Measurements from ENCODE around the gene PSMA8. TPM values are rescaled to one million over a fixed set of nuclear protein-coding genes. Genes with fewer than 3 reads are reported as not detected.
"Not testable (repeated sequence)": the region's sequence is repeated elsewhere in the genome, so short reads cannot be mapped to it uniquely, and the experiment has no call there.

Gene PSMA8
- total and polyA plus RNA-seq, 2 donors, result 0.66 to 0.84 TPM

DNA sequence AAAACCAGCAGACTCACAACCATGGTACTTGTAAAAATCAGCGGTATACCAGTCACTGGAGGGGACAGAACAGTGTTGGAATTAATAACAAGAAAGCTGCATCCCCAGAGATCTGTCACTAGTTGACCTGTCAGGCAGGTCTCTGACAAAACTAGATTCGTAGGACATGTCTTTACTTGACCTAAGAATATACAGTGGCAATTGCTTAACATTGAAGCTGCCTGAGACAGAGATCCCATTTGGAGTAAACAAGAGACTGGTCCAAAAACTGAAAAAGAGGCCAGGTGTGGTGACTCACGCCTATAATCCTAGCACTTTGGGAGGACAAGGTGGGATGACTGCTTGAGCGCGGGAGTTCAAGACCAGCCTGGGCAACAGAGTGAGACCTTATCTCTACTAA lies 36.1 kb upstream of the PSMA8 start:
- Histone ChIP-seq H3K9me3 (ENCODE audit: control insufficient read depth in 2 of 2, insufficient read depth in 1 of 2, low read length in 1 of 2) (peaks cover 0 to 3% of the 10 kb centered on the region in 2 donors), H3K4me1 (ENCODE audit: control insufficient read depth in 2 of 2, insufficient read depth in 2 of 2, low read length in 2 of 2) (no peaks in the 10 kb centered on the region), H3K36me3 (ENCODE audit: control insufficient read depth in 2 of 2, insufficient read depth in 2 of 2, low read length in 1 of 2) (no peaks in the 10 kb centered on the region), H3K27ac (ENCODE audit: low read depth in 1 of 2, low read length in 1 of 2) (no peak overlapping the region), H3K4me3 (ENCODE audit: low read length in 2 of 2) (no peak overlapping the region), H3K27me3 (ENCODE audit: control insufficient read depth in 2 of 2, insufficient read depth in 1 of 2, low read length in 1 of 2) (no peaks in the 10 kb centered on the region)
- WGBS, result 98% methylated on average over 5 of the region's 5 CpGs
- DNase-seq (ENCODE audit: low read depth in 6 of 9, low spot score in 9 of 9), result no peak

DNA sequence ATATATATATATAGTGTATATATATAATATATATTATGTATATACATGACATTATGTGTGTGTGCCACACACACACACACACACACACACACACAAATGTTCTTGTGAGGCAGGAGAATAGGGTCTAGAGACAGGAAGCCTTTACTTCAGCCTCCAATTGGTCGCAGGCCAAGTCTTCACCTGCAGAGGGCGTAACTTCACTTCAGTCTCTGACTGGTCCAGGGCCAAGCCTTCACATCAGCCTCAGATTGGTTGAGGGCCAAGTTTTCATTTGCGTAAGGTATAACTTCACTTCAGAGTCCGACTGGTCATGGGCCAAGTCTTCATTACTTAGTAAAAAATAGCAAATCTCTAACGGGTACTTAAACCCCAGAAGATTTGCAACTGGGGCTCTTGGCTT lies 30.1 kb upstream of the PSMA8 start:
- no peak overlapping the region for H3K4me3 ChIP-seq (ENCODE audit: low read length in 2 of 2)
- H3K27me3 ChIP-seq (ENCODE audit: control insufficient read depth in 2 of 2, insufficient read depth in 1 of 2, low read length in 1 of 2), result no peaks in the 10 kb centered on the region
- no peaks in the 10 kb centered on the region for H3K36me3 ChIP-seq (ENCODE audit: control insufficient read depth in 2 of 2, insufficient read depth in 2 of 2, low read length in 1 of 2)
- WGBS, result 86% methylated on average over 5 of the region's 5 CpGs
- peak in 2 of 9 donors; percentile 14 to 32 for DNase-seq (ENCODE audit: low read depth in 6 of 9, low spot score in 9 of 9)
- H3K4me1 ChIP-seq (ENCODE audit: control insufficient read depth in 2 of 2, insufficient read depth in 2 of 2, low read length in 2 of 2), result no peaks in the 10 kb centered on the region
- no peak overlapping the region for H3K27ac ChIP-seq (ENCODE audit: low read depth in 1 of 2, low read length in 1 of 2)
- H3K9me3 ChIP-seq (ENCODE audit: control insufficient read depth in 2 of 2, insufficient read depth in 1 of 2, low read length in 1 of 2), result no peaks in the 10 kb centered on the region

DNA sequence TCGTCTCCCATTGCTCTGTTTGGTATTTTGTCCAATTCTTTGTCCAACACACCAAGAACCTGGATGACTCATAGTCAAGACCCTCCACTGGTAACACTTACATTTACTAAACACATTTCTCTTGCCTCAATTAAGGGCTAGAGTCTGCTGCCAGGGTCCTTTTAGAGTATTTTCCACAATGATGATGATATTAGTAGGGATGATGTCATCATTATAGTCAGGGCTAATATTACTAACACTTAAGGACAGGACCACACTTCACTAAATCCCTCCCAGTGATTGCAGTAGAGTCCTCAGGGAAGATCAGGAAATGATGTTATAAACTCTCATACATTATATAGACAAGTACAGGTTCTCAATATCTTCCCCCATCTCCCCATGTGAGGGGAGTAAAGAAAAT lies 29.6 kb upstream of the PSMA8 start:
- DNase-seq (ENCODE audit: low read depth in 6 of 9, low spot score in 9 of 9), result no peak
- Histone ChIP-seq H3K27me3 (ENCODE audit: control insufficient read depth in 2 of 2, insufficient read depth in 1 of 2, low read length in 1 of 2) (no peaks in the 10 kb centered on the region), H3K27ac (ENCODE audit: low read depth in 1 of 2, low read length in 1 of 2) (no peak overlapping the region), H3K4me1 (ENCODE audit: control insufficient read depth in 2 of 2, insufficient read depth in 2 of 2, low read length in 2 of 2) (no peaks in the 10 kb centered on the region), H3K4me3 (ENCODE audit: low read length in 2 of 2) (no peak overlapping the region), H3K9me3 (ENCODE audit: control insufficient read depth in 2 of 2, insufficient read depth in 1 of 2, low read length in 1 of 2) (no peaks in the 10 kb centered on the region), H3K36me3 (ENCODE audit: control insufficient read depth in 2 of 2, insufficient read depth in 2 of 2, low read length in 1 of 2) (no peaks in the 10 kb centered on the region)
- WGBS, result 100% methylated on average over 1 of the region's 1 CpG

DNA sequence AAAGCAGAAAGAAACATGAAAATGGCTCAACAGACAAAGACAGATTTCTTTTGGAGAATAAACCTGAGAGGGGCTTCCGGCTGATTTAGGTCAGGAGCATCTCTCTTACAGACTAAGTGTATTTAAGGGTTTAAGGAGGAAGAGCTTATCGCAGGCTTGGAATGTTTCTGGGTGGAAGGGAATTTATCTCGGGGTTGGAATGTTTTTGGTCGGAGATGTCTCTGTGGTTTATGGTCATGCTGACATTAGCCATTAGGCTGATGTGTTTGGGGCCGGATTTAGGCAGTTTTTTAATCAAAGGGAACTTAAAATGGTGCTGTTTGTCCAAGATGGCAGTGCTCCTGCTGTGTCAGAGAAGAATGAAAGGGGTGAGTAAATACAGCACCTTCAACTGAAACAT lies 14.4 kb upstream of the PSMA8 start:
- H3K9me3 ChIP-seq (ENCODE audit: control insufficient read depth in 2 of 2, insufficient read depth in 1 of 2, low read length in 1 of 2), result no peaks in the 10 kb centered on the region
- DNase-seq (ENCODE audit: low read depth in 6 of 9, low spot score in 9 of 9), result no peak
- H3K4me1 ChIP-seq (ENCODE audit: control insufficient read depth in 2 of 2, insufficient read depth in 2 of 2, low read length in 2 of 2), result no peaks in the 10 kb centered on the region
- WGBS, result 98% methylated on average over 5 of the region's 5 CpGs
- H3K27me3 ChIP-seq (ENCODE audit: control insufficient read depth in 2 of 2, insufficient read depth in 1 of 2, low read length in 1 of 2), result no peaks in the 10 kb centered on the region
- no peak overlapping the region for H3K27ac ChIP-seq (ENCODE audit: low read depth in 1 of 2, low read length in 1 of 2)
- no peak overlapping the region for H3K4me3 ChIP-seq (ENCODE audit: low read length in 2 of 2)
- H3K36me3 ChIP-seq (ENCODE audit: control insufficient read depth in 2 of 2, insufficient read depth in 2 of 2, low read length in 1 of 2), result no peaks in the 10 kb centered on the region

DNA sequence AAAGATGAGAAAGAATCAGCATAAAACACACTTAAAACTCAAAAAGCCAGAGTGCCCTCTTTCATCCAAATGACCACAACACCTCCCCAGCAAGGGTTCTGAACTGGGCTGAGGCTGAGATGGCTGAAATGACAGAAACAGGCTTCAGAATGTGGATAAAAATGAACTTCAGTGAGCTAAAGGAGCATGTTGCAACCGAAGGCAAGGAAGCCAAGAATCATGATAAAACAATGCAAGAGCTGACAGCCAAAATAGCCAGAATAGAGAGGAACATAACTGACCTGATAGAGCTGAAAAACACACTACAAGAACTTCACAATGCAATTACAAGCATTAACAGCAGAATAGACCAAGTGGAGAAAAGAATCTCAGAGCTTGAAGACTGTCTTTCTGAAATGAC lies 12.2 kb upstream of the PSMA8 start:
- Histone ChIP-seq H3K4me1 (ENCODE audit: control insufficient read depth in 2 of 2, insufficient read depth in 2 of 2, low read length in 2 of 2) (no peaks in the 10 kb centered on the region), H3K36me3 (ENCODE audit: control insufficient read depth in 2 of 2, insufficient read depth in 2 of 2, low read length in 1 of 2) (no peaks in the 10 kb centered on the region), H3K27me3 (ENCODE audit: control insufficient read depth in 2 of 2, insufficient read depth in 1 of 2, low read length in 1 of 2) (no peaks in the 10 kb centered on the region), H3K9me3 (ENCODE audit: control insufficient read depth in 2 of 2, insufficient read depth in 1 of 2, low read length in 1 of 2) (no peaks in the 10 kb centered on the region), H3K27ac (ENCODE audit: low read depth in 1 of 2, low read length in 1 of 2) (no peak overlapping the region), H3K4me3 (ENCODE audit: low read length in 2 of 2) (no peak overlapping the region)
- 96% methylated on average over 1 of the region's 1 CpG for WGBS
- no peak for DNase-seq (ENCODE audit: low read depth in 6 of 9, low spot score in 9 of 9)

DNA sequence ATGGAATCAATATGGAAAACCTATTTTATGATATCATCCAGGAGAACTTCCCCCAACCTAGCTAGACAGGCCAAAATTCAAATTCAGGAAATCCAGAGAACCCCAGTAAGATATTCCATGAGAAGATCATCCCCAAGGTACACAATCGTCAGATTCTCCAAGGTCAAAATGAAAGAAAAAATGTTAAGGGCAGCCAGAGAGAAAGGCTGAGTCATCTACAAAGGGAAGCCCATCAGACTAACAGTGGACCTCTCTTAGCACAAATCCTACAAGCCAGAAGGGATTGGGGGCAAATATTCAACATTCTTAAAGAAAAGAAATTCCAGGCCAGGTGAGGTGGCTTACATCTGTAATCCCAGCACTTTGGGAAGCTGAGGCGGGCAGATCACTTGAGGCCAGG lies 11.7 kb upstream of the PSMA8 start:
- WGBS, result 90% methylated on average over 2 of the region's 2 CpGs
- H3K36me3 ChIP-seq (ENCODE audit: control insufficient read depth in 2 of 2, insufficient read depth in 2 of 2, low read length in 1 of 2), result not testable (repeated sequence)

DNA sequence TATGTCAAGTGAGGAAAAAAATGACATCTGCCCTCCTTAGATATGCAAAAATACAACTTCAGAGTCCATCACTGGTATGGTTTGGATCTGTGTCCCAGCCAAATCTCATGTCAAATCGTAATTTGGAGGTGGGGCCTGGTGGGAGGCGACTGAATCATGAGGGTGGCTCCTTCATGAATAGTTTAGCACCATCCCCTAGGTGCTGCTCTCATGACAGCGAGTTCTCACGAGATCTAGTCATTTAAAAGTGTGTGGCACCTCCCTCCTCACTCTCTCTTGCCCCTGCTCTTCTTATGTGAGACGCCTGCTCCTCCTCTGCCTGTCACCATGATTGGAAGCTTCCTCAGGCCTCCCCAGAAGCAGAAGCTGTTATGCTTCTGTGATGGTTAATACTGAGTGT lies 5.9 kb upstream of the PSMA8 start:
- Histone ChIP-seq H3K9me3 (ENCODE audit: control insufficient read depth in 2 of 2, insufficient read depth in 1 of 2, low read length in 1 of 2) (no peaks in the 10 kb centered on the region), H3K4me3 (ENCODE audit: low read length in 2 of 2) (no peak overlapping the region), H3K36me3 (ENCODE audit: control insufficient read depth in 2 of 2, insufficient read depth in 2 of 2, low read length in 1 of 2) (no peaks in the 10 kb centered on the region), H3K27me3 (ENCODE audit: control insufficient read depth in 2 of 2, insufficient read depth in 1 of 2, low read length in 1 of 2) (no peaks in the 10 kb centered on the region), H3K27ac (ENCODE audit: low read depth in 1 of 2, low read length in 1 of 2) (no peak overlapping the region), H3K4me1 (ENCODE audit: control insufficient read depth in 2 of 2, insufficient read depth in 2 of 2, low read length in 2 of 2) (no peaks in the 10 kb centered on the region)
- DNase-seq (ENCODE audit: low read depth in 6 of 9, low spot score in 9 of 9), result no peak
- 93% methylated on average over 5 of the region's 5 CpGs for WGBS

More for the DNA sequence above, 11.7 kb upstream of the PSMA8 start:
- H3K27me3 ChIP-seq (ENCODE audit: control insufficient read depth in 2 of 2, insufficient read depth in 1 of 2, low read length in 1 of 2); H3K27ac ChIP-seq (ENCODE audit: low read depth in 1 of 2, low read length in 1 of 2); H3K4me1 ChIP-seq (ENCODE audit: control insufficient read depth in 2 of 2, insufficient read depth in 2 of 2, low read length in 2 of 2); DNase-seq (ENCODE audit: low read depth in 6 of 9, low spot score in 9 of 9); H3K4me3 ChIP-seq (ENCODE audit: low read length in 2 of 2); H3K9me3 ChIP-seq (ENCODE audit: control insufficient read depth in 2 of 2, insufficient read depth in 1 of 2, low read length in 1 of 2): not testable (repeated sequence)

DNA sequence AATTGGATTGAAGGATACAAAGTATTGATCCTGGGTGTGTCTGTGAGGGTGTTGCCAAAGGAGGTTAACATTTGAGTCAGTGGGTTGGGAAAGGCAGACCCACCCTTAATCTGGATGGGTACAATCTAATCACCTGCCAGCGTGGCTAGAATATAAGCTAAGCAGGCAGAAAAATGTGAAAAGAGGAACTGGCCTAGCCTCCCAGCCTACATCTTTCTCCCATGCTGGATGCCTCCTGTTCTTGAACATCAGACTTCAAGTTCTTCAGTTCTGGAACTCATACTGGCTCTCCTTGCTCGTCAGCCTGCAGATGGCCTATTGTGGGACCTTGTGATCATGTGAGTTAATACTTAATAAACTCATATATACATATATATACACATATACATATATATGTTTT lies 5.5 kb upstream of the PSMA8 start:
- not testable (repeated sequence) for H3K9me3 ChIP-seq (ENCODE audit: control insufficient read depth in 2 of 2, insufficient read depth in 1 of 2, low read length in 1 of 2); H3K36me3 ChIP-seq (ENCODE audit: control insufficient read depth in 2 of 2, insufficient read depth in 2 of 2, low read length in 1 of 2); H3K4me1 ChIP-seq (ENCODE audit: control insufficient read depth in 2 of 2, insufficient read depth in 2 of 2, low read length in 2 of 2); H3K27ac ChIP-seq (ENCODE audit: low read depth in 1 of 2, low read length in 1 of 2); H3K4me3 ChIP-seq (ENCODE audit: low read length in 2 of 2); DNase-seq (ENCODE audit: low read depth in 6 of 9, low spot score in 9 of 9); H3K27me3 ChIP-seq (ENCODE audit: control insufficient read depth in 2 of 2, insufficient read depth in 1 of 2, low read length in 1 of 2)
- WGBS, result 91% methylated on average over 2 of the region's 2 CpGs

DNA sequence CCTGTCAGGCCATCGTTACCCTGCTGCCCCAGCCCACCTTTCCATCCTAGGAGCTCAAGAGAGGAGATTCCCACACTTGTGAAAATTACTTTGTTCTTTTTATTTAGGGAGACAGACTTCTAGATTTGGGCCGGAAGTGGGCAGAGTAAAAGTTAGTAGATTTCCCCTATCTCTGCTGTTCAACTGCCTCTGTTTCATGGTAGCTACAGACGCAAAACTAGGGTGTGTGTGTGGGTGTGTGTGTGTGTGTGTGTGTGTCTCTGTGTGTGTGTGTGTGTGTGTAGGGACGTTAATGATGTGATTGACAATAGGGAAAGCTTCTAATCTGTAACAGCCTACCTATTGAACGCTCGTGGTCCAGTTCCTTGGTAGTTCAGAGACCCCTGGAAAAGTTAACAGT lies 438 bp downstream of the PSMA8 start:
- DNase-seq (ENCODE audit: low read depth in 6 of 9, low spot score in 9 of 9), result peak in 4 of 9 donors; percentile 0 to 9 (median 4)
- WGBS, result 94% methylated on average over 6 of the region's 6 CpGs
- no peaks in the 10 kb centered on the region for H3K27me3 ChIP-seq (ENCODE audit: control insufficient read depth in 2 of 2, insufficient read depth in 1 of 2, low read length in 1 of 2)
- no peaks in the 10 kb centered on the region for H3K4me1 ChIP-seq (ENCODE audit: control insufficient read depth in 2 of 2, insufficient read depth in 2 of 2, low read length in 2 of 2)
- H3K4me3 ChIP-seq (ENCODE audit: low read length in 2 of 2), result peak overlapping the region in 1 of 2 donors; percentile 27
- peaks cover 0 to 6% of the 10 kb centered on the region in 2 donors for H3K9me3 ChIP-seq (ENCODE audit: control insufficient read depth in 2 of 2, insufficient read depth in 1 of 2, low read length in 1 of 2)
- H3K36me3 ChIP-seq (ENCODE audit: control insufficient read depth in 2 of 2, insufficient read depth in 2 of 2, low read length in 1 of 2), result no peaks in the 10 kb centered on the region
- no peak overlapping the region for H3K27ac ChIP-seq (ENCODE audit: low read depth in 1 of 2, low read length in 1 of 2)

DNA sequence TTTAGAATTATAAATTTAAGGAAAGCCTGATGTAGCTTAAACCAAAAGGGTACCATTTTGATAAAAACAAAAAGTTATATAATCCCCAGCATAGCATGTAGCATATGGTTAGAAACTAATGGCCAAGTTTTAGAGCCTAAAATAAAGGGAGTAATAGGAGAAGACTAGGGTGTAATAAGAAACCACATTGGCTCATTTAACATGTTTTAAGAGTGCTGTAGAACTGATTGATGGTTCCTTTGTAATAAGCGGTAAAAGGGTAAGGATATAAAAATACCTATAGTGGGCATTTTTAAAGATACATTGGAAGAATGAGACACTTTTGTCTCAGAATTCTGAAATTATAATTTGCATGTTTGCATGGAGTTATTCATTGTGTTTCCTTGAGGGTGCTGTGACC lies 1.9 kb downstream of the PSMA8 start:
- no peaks in the 10 kb centered on the region for H3K36me3 ChIP-seq (ENCODE audit: control insufficient read depth in 2 of 2, insufficient read depth in 2 of 2, low read length in 1 of 2)
- H3K4me3 ChIP-seq (ENCODE audit: low read length in 2 of 2), result no peak overlapping the region
- 98% methylated on average over 1 of the region's 1 CpG for WGBS
- no peaks in the 10 kb centered on the region for H3K4me1 ChIP-seq (ENCODE audit: control insufficient read depth in 2 of 2, insufficient read depth in 2 of 2, low read length in 2 of 2)
- no peak overlapping the region for H3K27ac ChIP-seq (ENCODE audit: low read depth in 1 of 2, low read length in 1 of 2)
- peaks cover 0 to 6% of the 10 kb centered on the region in 2 donors for H3K9me3 ChIP-seq (ENCODE audit: control insufficient read depth in 2 of 2, insufficient read depth in 1 of 2, low read length in 1 of 2)
- DNase-seq (ENCODE audit: low read depth in 6 of 9, low spot score in 9 of 9), result no peak
- no peaks in the 10 kb centered on the region for H3K27me3 ChIP-seq (ENCODE audit: control insufficient read depth in 2 of 2, insufficient read depth in 1 of 2, low read length in 1 of 2)
